ENCODE data around the gene EIF4G3. TPM values are rescaled to one million over a fixed set of nuclear protein-coding genes. Genes with fewer than 3 reads are reported as not detected.
A peak's percentile ranks its signal among the peaks of the same experiment; 100 is the strongest.

The EIF4G3 gene
- polyA plus RNA-seq, 1 of the 3 experiments (the other 2 are of a cell fraction), result 32.0 TPM

DNA sequence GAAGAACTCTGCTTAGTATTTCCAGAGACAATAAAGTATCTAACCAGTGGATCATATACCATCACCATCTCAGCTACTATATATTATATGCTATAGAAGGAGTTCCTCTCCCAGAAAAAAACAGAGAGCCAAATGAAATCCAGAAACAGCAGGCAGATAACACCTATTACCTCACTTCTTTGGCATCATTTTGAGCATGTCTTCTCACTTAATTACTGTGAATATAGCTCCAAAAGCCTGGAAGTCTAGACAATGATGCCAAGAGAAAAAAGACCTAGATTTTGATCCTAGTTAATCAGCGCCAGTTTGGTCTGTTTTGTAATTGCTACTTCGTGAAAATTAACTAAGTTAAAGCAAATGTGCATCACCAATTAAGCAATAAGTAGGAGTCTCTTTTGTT lies 131.3 kb downstream of the EIF4G3 start:
- Histone ChIP-seq H3K9me3 (no peaks in the 10 kb centered on the region), H3F3A (replicated peaks; ENCODE audit: insufficient read depth) (peaks cover 2% of the 10 kb centered on the region), H3K79me2 (ENCODE audit: insufficient read depth) (peaks cover 50% of the 10 kb centered on the region), H3K4me3 (ENCODE audit: low read depth in 2 of 2, low read length in 1 of 2) (no peak overlapping the region), H2AFZ (ENCODE audit: low read depth) (no peak overlapping the region), H3K27me3 (ENCODE audit: insufficient read depth) (no peaks in the 10 kb centered on the region), H3K4me1 (ENCODE audit: control insufficient read depth in 1 of 2, insufficient read depth in 2 of 2, low read depth in 1 of 2, low read length in 1 of 2) (peaks cover 11 to 25% of the 10 kb centered on the region in 2 experiments), H3K27ac (ENCODE audit: low read depth in 2 of 2, low read length in 1 of 2) (peak overlapping the region in 1 of 2 experiments; percentile 10; a peak in 2 of 4 replicates), H3K36me3 (replicated peaks in 1 of 2; ENCODE audit: control insufficient read depth in 1 of 2, insufficient read depth in 2 of 2, low read length in 1 of 2) (peaks cover 5 to 11% of the 10 kb centered on the region in 2 experiments), H3K9ac (no peak overlapping the region), H3K4me2 (no peak overlapping the region), H4K20me1 (ENCODE audit: insufficient read depth) (peaks cover 13% of the 10 kb centered on the region; the same call in 1 of the 2 replicates), H3K9me2 (no peaks in the 10 kb centered on the region)
- DNase-seq, result peak; percentile 35
- WGBS (ENCODE audit: low lambda C conversion rate), result 42% methylated on average over 2 of the region's 2 CpGs
- TF ChIP-seq IRF3 (IDR thresholded peaks at IDR 0.05; ENCODE audit: low read depth, low read length) (no peak), GABPA (IDR thresholded peaks at IDR 0.05; ENCODE audit: low read depth) (no peak), EZH2phosphoT487 (IDR thresholded peaks at IDR 0.05; ENCODE audit: borderline replicate concordance, low read depth) (no peak), RFX5 (IDR thresholded peaks at IDR 0.05; ENCODE audit: low read length) (no peak), EP300 (IDR thresholded peaks at IDR 0.05; ENCODE audit: borderline replicate concordance in 1 of 2, low read depth in 1 of 2, low read length in 1 of 2) (no peak), MEF2A (IDR thresholded peaks at IDR 0.05; ENCODE audit: borderline replicate concordance, low read depth) (no peak), TEAD4 (IDR thresholded peaks at IDR 0.05; ENCODE audit: borderline replicate concordance, insufficient read depth) (no peak), RXRA (IDR thresholded peaks at IDR 0.05; ENCODE audit: borderline replicate concordance, low read depth) (no peak)
- POLR2A ChIA-PET, result no interaction called here
- CTCF ChIA-PET, result interaction anchor here (0.8 to 1.0 kb wide), 3 partner anchors 10 to 48 kb away, joined by 3 read pairs; no protein-coding TSS in a partner anchor

DNA sequence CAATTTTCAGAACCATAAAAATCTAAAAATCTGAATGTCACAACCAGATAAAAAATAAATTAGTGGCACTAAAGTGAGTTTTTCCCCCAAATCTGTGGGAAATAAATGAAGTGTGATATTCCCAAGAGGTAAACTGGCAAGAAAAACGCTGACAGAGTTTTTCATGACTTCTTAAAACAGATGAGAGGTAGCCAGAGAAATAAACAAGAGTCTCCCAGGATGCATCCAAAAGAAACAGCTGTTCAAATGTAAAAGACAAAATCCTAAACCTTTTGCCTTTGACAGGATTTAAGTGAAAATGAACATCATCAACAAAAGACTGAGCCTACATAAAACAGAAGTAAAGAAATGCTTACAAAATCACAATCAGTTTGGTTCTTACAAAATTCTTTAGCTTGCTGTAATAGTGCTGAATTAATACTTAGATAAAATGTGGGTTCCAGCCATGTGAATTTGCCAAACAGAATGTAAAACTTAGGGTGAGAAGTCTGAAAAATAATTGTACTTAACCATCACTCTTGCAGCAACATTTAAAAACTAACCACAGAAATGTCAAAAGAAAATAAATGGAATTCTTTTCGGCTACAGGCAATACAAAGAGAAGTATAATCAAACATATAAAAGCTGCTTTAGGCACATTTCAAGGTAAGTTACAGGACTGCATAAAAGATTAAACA lies 133.6 kb downstream of the EIF4G3 start:
- DNase-seq, result no peak
- Histone ChIP-seq H3K27me3 (ENCODE audit: insufficient read depth) (no peaks in the 10 kb centered on the region), H3K27ac (ENCODE audit: low read depth in 2 of 2, low read length in 1 of 2) (peak overlapping the region in 1 of 2 experiments; percentile 56; a peak in 2 of 4 replicates), H3K36me3 (replicated peaks in 1 of 2; ENCODE audit: control insufficient read depth in 1 of 2, insufficient read depth in 2 of 2, low read length in 1 of 2) (peaks cover 0 to 4% of the 10 kb centered on the region in 2 experiments), H3K9ac (peak overlapping the region; percentile 6; the same call in 1 of the 2 replicates), H3K79me2 (ENCODE audit: insufficient read depth) (peaks cover 62% of the 10 kb centered on the region), H4K20me1 (ENCODE audit: insufficient read depth) (peaks cover 20% of the 10 kb centered on the region; the same call in 1 of the 2 replicates), H3K9me2 (no peaks in the 10 kb centered on the region), H3K4me3 (ENCODE audit: low read depth in 2 of 2, low read length in 1 of 2) (no peak overlapping the region), H3K9me3 (no peaks in the 10 kb centered on the region), H3K4me2 (peak overlapping the region; percentile 38; the same call in 1 of the 2 replicates), H3F3A (replicated peaks; ENCODE audit: insufficient read depth) (peaks cover 9% of the 10 kb centered on the region), H3K4me1 (ENCODE audit: control insufficient read depth in 1 of 2, insufficient read depth in 2 of 2, low read depth in 1 of 2, low read length in 1 of 2) (peaks cover 11 to 29% of the 10 kb centered on the region in 2 experiments), H2AFZ (ENCODE audit: low read depth) (no peak overlapping the region)
- no peak for TF ChIP-seq JUND (IDR thresholded peaks at IDR 0.05)
- POLR2A ChIA-PET, result no interaction called here
- 79% methylated on average over 2 of the region's 2 CpGs for WGBS (ENCODE audit: low lambda C conversion rate)
- CTCF ChIA-PET, result interaction anchor here (1.2 to 1.3 kb wide), 2 partner anchors 152 to 346 kb away, joined by 4 read pairs; no protein-coding TSS in a partner anchor

DNA sequence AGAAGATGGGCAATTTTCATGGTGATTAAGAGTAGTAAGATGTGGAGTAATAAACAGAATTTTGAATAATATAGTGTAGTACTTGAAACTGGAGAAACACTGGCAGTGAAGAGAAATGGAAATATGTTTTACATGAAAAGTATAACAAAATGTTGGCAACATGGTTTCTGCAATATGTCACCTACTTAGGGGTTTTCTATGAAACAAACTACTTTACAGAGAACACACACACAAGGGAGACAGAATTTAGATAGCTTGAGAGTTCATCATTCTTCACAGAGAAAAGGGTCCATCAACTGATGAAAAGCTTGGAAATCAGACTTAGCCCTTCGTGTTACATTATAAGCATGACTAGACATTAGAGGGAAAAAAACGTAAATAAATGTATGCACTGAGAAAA lies 135.2 kb downstream of the EIF4G3 start:
- no peak for DNase-seq
- POLR2A ChIA-PET, result no interaction called here
- Histone ChIP-seq H3K9me2 (no peaks in the 10 kb centered on the region), H3K9me3 (no peaks in the 10 kb centered on the region), H2AFZ (ENCODE audit: low read depth) (no peak overlapping the region), H3K4me2 (no peak overlapping the region), H3K4me3 (ENCODE audit: low read depth in 2 of 2, low read length in 1 of 2) (no peak overlapping the region), H3F3A (replicated peaks; ENCODE audit: insufficient read depth) (peaks cover 9% of the 10 kb centered on the region), H4K20me1 (ENCODE audit: insufficient read depth) (peaks cover 20% of the 10 kb centered on the region; the same call in 1 of the 2 replicates), H3K27me3 (ENCODE audit: insufficient read depth) (no peaks in the 10 kb centered on the region), H3K36me3 (replicated peaks in 1 of 2; ENCODE audit: control insufficient read depth in 1 of 2, insufficient read depth in 2 of 2, low read length in 1 of 2) (peaks cover 0 to 3% of the 10 kb centered on the region in 2 experiments), H3K79me2 (ENCODE audit: insufficient read depth) (peaks cover 78% of the 10 kb centered on the region), H3K9ac (no peak overlapping the region), H3K27ac (ENCODE audit: low read depth in 2 of 2, low read length in 1 of 2) (no peak overlapping the region), H3K4me1 (ENCODE audit: control insufficient read depth in 1 of 2, insufficient read depth in 2 of 2, low read depth in 1 of 2, low read length in 1 of 2) (peaks cover 11 to 29% of the 10 kb centered on the region in 2 experiments)
- CTCF ChIA-PET, result no interaction called here
- 92% methylated on average over 2 of the region's 2 CpGs for WGBS (ENCODE audit: low lambda C conversion rate)
- no peak for TF ChIP-seq YY1 (IDR thresholded peaks at IDR 0.05; ENCODE audit: low read depth)
- no peak for TF ChIP-seq EP300 (IDR thresholded peaks at IDR 0.05; ENCODE audit: borderline replicate concordance in 1 of 2, low read depth in 1 of 2, low read length in 1 of 2)
- no peak for TF ChIP-seq JUND (IDR thresholded peaks at IDR 0.05)
- TF ChIP-seq REST (IDR thresholded peaks at IDR 0.05; ENCODE audit: low read depth, low read length), result no peak
- no peak for TF ChIP-seq TAF1 (IDR thresholded peaks at IDR 0.05; ENCODE audit: borderline replicate concordance, low read depth, low read length)
- TF ChIP-seq GABPA (IDR thresholded peaks at IDR 0.05; ENCODE audit: low read depth), result no peak
- no peak for TF ChIP-seq SMC3 (IDR thresholded peaks at IDR 0.05; ENCODE audit: low read depth, low read length)
- TF ChIP-seq FOSL2 (IDR thresholded peaks at IDR 0.05; ENCODE audit: borderline replicate concordance, low read depth), result no peak
